HG02763 (cell line): ENCODE measurements around the gene FCHO1.

Experiments
- ATAC-seq: cut with Tn5 transposase; IDR thresholded peaks from one replicate; pipeline ENCODE4 v1.9.1; 2021; ENCODE audit warnings: mild to moderate bottlenecking, moderate library complexity; ENCODE audit not compliant: unreplicated experiment

Gene FCHO1

GRCh38 chr19:17824339-17824738 lies 73.1 kb downstream of the FCHO1 start:
- no peak for ATAC-seq

DNA sequence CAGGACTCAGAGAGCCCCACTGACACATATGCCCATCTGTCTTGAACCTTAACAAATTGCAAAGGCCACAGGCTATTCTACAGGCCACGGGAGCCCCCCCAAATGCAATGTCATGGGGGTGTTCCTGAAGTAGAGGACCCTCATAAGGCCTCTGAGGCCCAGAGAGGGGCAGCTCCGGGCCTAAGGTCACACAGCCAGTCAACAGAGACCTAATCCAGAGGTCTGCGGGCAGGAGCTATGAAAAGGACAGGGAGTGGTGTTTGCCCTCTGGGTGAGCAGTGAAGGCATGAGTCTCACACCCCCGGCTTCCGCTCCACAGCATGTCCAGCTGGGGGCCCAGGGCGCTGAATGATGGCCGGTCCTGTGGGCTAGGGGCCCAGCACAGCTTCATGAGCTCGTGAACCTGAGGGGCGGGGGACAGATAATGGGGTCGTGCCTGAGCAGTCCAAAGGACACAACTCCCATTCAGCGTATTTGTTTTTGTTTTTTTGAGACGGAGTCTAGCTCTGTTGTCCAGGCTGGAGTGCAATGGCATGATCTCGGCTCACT lies 75.3 kb downstream of the FCHO1 start:
- no peak for ATAC-seq

DNA sequence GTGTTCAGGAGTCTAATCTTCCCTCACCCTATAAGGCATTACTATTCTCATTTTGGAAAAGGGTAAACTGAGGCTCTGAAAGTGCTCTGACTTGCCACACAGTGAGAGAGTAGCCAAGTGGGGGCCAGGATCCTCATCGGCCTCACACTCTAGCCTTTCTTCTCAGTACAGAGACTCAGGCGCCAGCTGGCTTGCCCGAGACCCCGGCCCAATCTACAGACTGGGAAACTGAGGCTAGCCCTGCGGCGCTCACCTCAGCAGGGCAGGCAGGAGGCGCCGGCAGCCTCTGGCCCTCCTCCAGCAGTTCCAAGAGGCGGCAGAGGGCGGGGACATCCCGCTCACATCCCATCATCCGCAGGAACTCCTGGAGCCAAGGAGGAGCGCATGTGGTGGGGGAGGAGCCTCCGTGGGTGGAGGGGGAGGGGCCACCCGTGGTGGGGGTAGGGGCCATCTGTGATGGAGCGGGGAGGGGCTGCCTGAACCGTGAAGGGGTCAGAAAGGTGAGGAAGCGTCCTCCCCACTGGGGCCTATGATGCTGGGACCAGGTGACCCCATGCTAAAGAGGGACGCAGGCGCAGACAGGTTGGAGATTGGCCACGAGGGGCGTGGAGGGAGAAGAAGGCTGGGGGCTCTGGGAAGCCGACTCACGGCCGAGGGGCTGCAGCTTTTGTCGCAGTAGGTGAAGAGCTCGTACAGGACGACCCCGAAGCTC lies 78.7 kb downstream of the FCHO1 start:
- ATAC-seq = no peak

GRCh38 chr19:17830567-17831418 lies 79.5 kb downstream of the FCHO1 start:
- no peak for ATAC-seq

GRCh38 chr19:17831419-17831888 lies 80.2 kb downstream of the FCHO1 start:
- no peak for ATAC-seq

GRCh38 chr19:17832443-17833208 lies 81.3 kb downstream of the FCHO1 start:
- ATAC-seq = no peak

- ATAC-seq = no peak
Observed at GRCh38 chr19:17834350-17835181, 83.3 kb downstream of the FCHO1 start.

- ATAC-seq = no peak
Observed at GRCh38 chr19:17835182-17836006, 84.1 kb downstream of the FCHO1 start.

DNA sequence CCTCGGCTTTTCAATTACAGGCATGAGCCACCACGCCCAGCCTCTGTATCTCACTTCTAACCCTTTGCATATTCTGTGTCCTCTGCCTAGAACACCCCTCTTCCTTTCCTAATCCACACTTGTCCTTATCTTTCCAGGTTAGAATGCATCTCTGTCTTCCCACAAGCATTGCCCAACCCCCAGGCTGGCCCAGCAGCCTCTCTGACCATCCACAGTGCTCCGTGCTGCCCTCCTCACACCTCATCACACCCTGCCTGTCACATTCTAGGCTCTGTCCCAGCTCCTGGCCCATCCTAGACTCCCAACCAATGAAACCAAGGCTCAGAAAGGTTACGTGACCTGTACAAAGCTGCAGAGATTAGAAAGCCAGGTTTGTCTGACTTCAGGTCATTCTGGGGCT lies 85.3 kb downstream of the FCHO1 start:
- no peak for ATAC-seq

DNA sequence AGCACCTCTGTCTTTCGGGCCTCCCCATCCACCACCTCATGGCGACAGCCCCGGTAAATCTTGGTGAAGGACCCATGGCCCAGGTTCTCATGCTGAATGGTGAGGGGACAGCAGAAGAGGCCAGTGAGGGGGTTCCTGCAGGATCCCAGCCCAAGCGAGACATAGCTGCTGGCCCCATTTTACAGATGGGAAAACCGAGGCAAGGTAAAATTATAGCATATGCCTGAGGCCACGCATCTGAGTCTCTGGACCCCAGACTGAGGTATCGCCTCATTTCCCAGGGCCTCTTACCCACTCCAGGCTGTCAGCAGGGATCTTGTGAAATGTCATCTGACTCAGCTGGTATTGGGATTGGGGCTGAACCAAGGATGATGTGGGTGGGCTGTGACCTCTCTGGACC lies 86.7 kb downstream of the FCHO1 start:
- ATAC-seq = no peak
